H9 (cell line): ENCODE measurements around the gene SV2C. TPM values are rescaled to one million over a fixed set of nuclear protein-coding genes. Genes with fewer than 3 reads are reported as not detected.

ENCODE experiments used
- DNase-seq: peaks from one replicate; pipeline ENCODE4 v3.0.0-alpha.2; 2017
- H2AFZ ChIP-seq: one replicate; pipeline ENCODE4 v1.6.1; 2013; ENCODE audit warnings: mild to moderate bottlenecking, low read length, control low read depth, moderate library complexity
- H2AK5ac ChIP-seq: 2 replicates; pipeline ENCODE4 v1.6.1; 2013; ENCODE audit warnings: low read length, control low read depth, mixed read lengths; ENCODE audit not compliant: insufficient read length
- H2BK120ac ChIP-seq: one replicate; pipeline ENCODE4 v1.6.1; 2013; ENCODE audit warnings: low read depth, mild to moderate bottlenecking, low read length, control low read depth, inconsistent platforms; ENCODE audit not compliant: poor library complexity, severe bottlenecking
- H2BK12ac ChIP-seq: 2 replicates; pipeline ENCODE4 v1.6.1; 2013; ENCODE audit warnings: low read length, control low read depth, mixed read lengths, low read depth; ENCODE audit not compliant: insufficient read length
- H2BK15ac ChIP-seq: 2 replicates; pipeline ENCODE4 v1.6.1; 2013; ENCODE audit warnings: low read depth, low read length, control low read depth
- H2BK20ac ChIP-seq: one replicate; pipeline ENCODE4 v1.6.1; 2013; ENCODE audit warnings: low read depth, mild to moderate bottlenecking, low read length, control low read depth, inconsistent platforms; ENCODE audit not compliant: poor library complexity, severe bottlenecking
- H2BK5ac ChIP-seq: 2 replicates; pipeline ENCODE4 v1.6.1; 2013; ENCODE audit warnings: low read length, control low read depth, mixed read lengths; ENCODE audit not compliant: insufficient read length
- H3K14ac ChIP-seq: 2 replicates; pipeline ENCODE4 v1.6.1; 2013; ENCODE audit warnings: low read length, control low read depth; ENCODE audit not compliant: insufficient read depth
- H3K18ac ChIP-seq: 2 replicates; pipeline ENCODE4 v1.6.1; 2013; ENCODE audit warnings: low read depth, mild to moderate bottlenecking, mixed read lengths, low read length, control low read depth; ENCODE audit not compliant: insufficient read length
- H3K23ac ChIP-seq: 2 replicates; pipeline ENCODE4 v1.6.1; 2013; ENCODE audit warnings: low read length, control low read depth, mixed read lengths, low read depth; ENCODE audit not compliant: insufficient read length
- H3K23me2 ChIP-seq: 2 replicates; pipeline ENCODE4 v1.6.1; 2013; ENCODE audit warnings: low read depth, mild to moderate bottlenecking, mixed read lengths, low read length, control low read depth; ENCODE audit not compliant: insufficient read length, poor library complexity, severe bottlenecking
- H3K27ac ChIP-seq: 2 replicates; pipeline ENCODE4 v1.5.1; 2013; ENCODE audit warnings: low read length, control low read depth, mixed read lengths, low read depth; ENCODE audit not compliant: insufficient read length
- H3K27me3 ChIP-seq: 2 replicates; pipeline ENCODE4 v1.6.1; 2013; ENCODE audit warnings: low read length, control low read depth, inconsistent platforms; ENCODE audit not compliant: insufficient read depth
- H3K4ac ChIP-seq: 2 replicates; pipeline ENCODE4 v1.6.1; 2013; ENCODE audit warnings: low read depth, mild to moderate bottlenecking, control low read depth, inconsistent platforms, low read length, moderate library complexity
- H3K4me1 ChIP-seq: 2 replicates; pipeline ENCODE4 v1.6.1; 2013; ENCODE audit warnings: low read length, control low read depth, inconsistent platforms; ENCODE audit not compliant: insufficient read depth
- H3K4me2 ChIP-seq: 2 replicates; pipeline ENCODE4 v1.6.1; 2013; ENCODE audit warnings: low read length, control low read depth, mixed read lengths; ENCODE audit not compliant: insufficient read length, insufficient read depth
- H3K56ac ChIP-seq: 2 replicates; pipeline ENCODE4 v1.6.1; 2013; ENCODE audit warnings: low read depth, mild to moderate bottlenecking, mixed read lengths, low read length, control low read depth; ENCODE audit not compliant: insufficient read length
- H3K79me1 ChIP-seq: 2 replicates; pipeline ENCODE4 v1.6.1; 2013; ENCODE audit warnings: low read depth, mild to moderate bottlenecking, moderate library complexity, low read length, control low read depth, inconsistent platforms; ENCODE audit not compliant: insufficient read depth, poor library complexity, severe bottlenecking
- H3K79me2 ChIP-seq: 2 replicates; pipeline ENCODE4 v1.6.1; 2013; ENCODE audit warnings: low read length, control low read depth, inconsistent platforms; ENCODE audit not compliant: insufficient read depth
- H3K9ac ChIP-seq: 2 replicates; pipeline ENCODE4 v1.6.1; 2013; ENCODE audit warnings: low read length, control low read depth, mixed read lengths; ENCODE audit not compliant: insufficient read length; ENCODE audit errors: extremely low read depth
- H3K9me3 ChIP-seq: one replicate; pipeline ENCODE4 v1.6.1; 2013; ENCODE audit warnings: low read depth, low read length, inconsistent platforms; ENCODE audit not compliant: control insufficient read depth
- H3T11ph ChIP-seq: one replicate; pipeline ENCODE4 v1.6.1; 2013; ENCODE audit warnings: mild to moderate bottlenecking, low read length, control low read depth, inconsistent platforms
- H4K20me1 ChIP-seq: one replicate; pipeline ENCODE4 v1.6.1; 2013; ENCODE audit not compliant: control insufficient read depth, insufficient read length, insufficient read depth
- H4K5ac ChIP-seq: 2 replicates; pipeline ENCODE4 v1.6.1; 2013; ENCODE audit warnings: low read depth, mild to moderate bottlenecking, mixed read lengths, low read length, control low read depth; ENCODE audit not compliant: insufficient read length
- H4K8ac ChIP-seq: replicated peaks from 2 replicates; pipeline ENCODE4 v1.6.1; 2013; ENCODE audit warnings: low read length, control low read depth, mixed read lengths, low read depth; ENCODE audit not compliant: insufficient read length
- H4K91ac ChIP-seq: 2 replicates; pipeline ENCODE4 v1.6.1; 2013; ENCODE audit warnings: low read depth, mild to moderate bottlenecking, moderate library complexity, mixed read lengths, low read length, control low read depth; ENCODE audit not compliant: insufficient read length
- H3K27ac Mint-ChIP-seq, 3 experiments: 2 replicates in 2 of 3; 3 replicates in 1 of 3; pipeline ENCODE4 v1.8.0; 2020 to 2021; ENCODE audit warnings: mixed read lengths in 3 of 3, mild to moderate bottlenecking in 1 of 3, moderate library complexity in 1 of 3
- H3K27me3 Mint-ChIP-seq: 2 replicates; pipeline ENCODE4 v1.8.0; 2021; ENCODE audit warnings: low read depth, mild to moderate bottlenecking, moderate library complexity, mixed read lengths
- H3K36me3 Mint-ChIP-seq, 3 experiments: 2 replicates in 2 of 3; 3 replicates in 1 of 3; pipeline ENCODE4 v1.8.0; 2020 to 2021; ENCODE audit warnings: low read depth in 3 of 3, mixed read lengths in 3 of 3; ENCODE audit not compliant: insufficient read depth in 1 of 3
- H3K4me1 Mint-ChIP-seq, 2 experiments: 2 replicates each; pipeline ENCODE4 v1.8.0; 2020; ENCODE audit warnings: mixed read lengths in 2 of 2
- H3K4me3 Mint-ChIP-seq, 2 experiments: 2 replicates in 1 of 2; 3 replicates in 1 of 2; pipeline ENCODE4 v1.8.0; 2020 to 2021; ENCODE audit warnings: mild to moderate bottlenecking in 2 of 2, mixed read lengths in 2 of 2, moderate library complexity in 1 of 2
- H3K9me3 Mint-ChIP-seq, 2 experiments: 2 replicates in 1 of 2; 3 replicates in 1 of 2; pipeline ENCODE4 v1.8.0; 2020; ENCODE audit warnings: mild to moderate bottlenecking in 2 of 2, mixed read lengths in 2 of 2, moderate library complexity in 1 of 2
- CTCF ChIP-seq: fragments of 200-600 bp; sonication (generic); conservative IDR thresholded peaks from 3 replicates; pipeline ENCODE4 v1.8.0; 2021; ENCODE audit warnings: antibody characterized with exemption, mild to moderate bottlenecking
- WGBS: extraction: QIAGEN DNeasy Blood & Tissue Kit; methylation state at CpG from one replicate; pipeline ENCODE4 v1.1.7; 2013; ENCODE audit warnings: missing lambda C conversion rate, low lambda C conversion rate, mixed read lengths; ENCODE audit not compliant: insufficient read length; ENCODE audit errors: extremely low coverage; 5-methylcytosine and 5-hydroxymethylcytosine counted together
- total RNA-seq: library from RNA; stranded (reverse); gene quantifications from 2 replicates; pipeline ENCODE4 v1.2.1, GENCODE V29; 2021

SV2C gene
- total RNA-seq, 1 experiment from 2014 or later = 0.09 TPM

- Histone ChIP-seq H3K56ac (no peak overlapping the region), H3K79me1 (no peaks in the 10 kb centered on the region), H3K23ac (no peak overlapping the region), H2AFZ (no peak overlapping the region), H3K23me2 (no peaks in the 10 kb centered on the region), H4K91ac (no peak overlapping the region), H4K5ac (no peak overlapping the region), H3K9me3 (no peaks in the 10 kb centered on the region), H3K4me1 (no peaks in the 10 kb centered on the region), H2BK15ac (no peak overlapping the region), H3K4me2 (no peak overlapping the region), H3K79me2 (no peaks in the 10 kb centered on the region), H2BK20ac (no peak overlapping the region), H2BK12ac (no peak overlapping the region), H3K18ac (no peak overlapping the region), H3T11ph (no peak overlapping the region), H2BK120ac (no peak overlapping the region), H3K4ac (no peak overlapping the region), H4K8ac (no peak overlapping the region), H3K9ac (no peak overlapping the region), H3K27ac (no peak overlapping the region), H2BK5ac (no peak overlapping the region), H3K27me3 (no peaks in the 10 kb centered on the region), H4K20me1 (no peaks in the 10 kb centered on the region), H3K14ac (no peak overlapping the region), H2AK5ac (no peak overlapping the region)
- no CpG with 5 or more reads among the region's 6 CpGs for WGBS
- H3K4me1 Mint-ChIP-seq = peaks cover 0 to 6% of the 10 kb centered on the region in 2 experiments; a peak in 1 of 4 replicates
- H3K9me3 Mint-ChIP-seq = no peaks in the 10 kb centered on the region
- no peak overlapping the region for H3K4me3 Mint-ChIP-seq
- H3K36me3 Mint-ChIP-seq = no peaks in the 10 kb centered on the region
- H3K27ac Mint-ChIP-seq = no peak overlapping the region
- H3K27me3 Mint-ChIP-seq = no peaks in the 10 kb centered on the region
- TF ChIP-seq CTCF = no peak
- DNase-seq = no peak
Measured at GRCh38 chr5:76289692-76290091, 206.5 kb downstream of the SV2C start.
